ENCODE measurements around the gene PLA2G4C.

Gene PLA2G4C

DNA sequence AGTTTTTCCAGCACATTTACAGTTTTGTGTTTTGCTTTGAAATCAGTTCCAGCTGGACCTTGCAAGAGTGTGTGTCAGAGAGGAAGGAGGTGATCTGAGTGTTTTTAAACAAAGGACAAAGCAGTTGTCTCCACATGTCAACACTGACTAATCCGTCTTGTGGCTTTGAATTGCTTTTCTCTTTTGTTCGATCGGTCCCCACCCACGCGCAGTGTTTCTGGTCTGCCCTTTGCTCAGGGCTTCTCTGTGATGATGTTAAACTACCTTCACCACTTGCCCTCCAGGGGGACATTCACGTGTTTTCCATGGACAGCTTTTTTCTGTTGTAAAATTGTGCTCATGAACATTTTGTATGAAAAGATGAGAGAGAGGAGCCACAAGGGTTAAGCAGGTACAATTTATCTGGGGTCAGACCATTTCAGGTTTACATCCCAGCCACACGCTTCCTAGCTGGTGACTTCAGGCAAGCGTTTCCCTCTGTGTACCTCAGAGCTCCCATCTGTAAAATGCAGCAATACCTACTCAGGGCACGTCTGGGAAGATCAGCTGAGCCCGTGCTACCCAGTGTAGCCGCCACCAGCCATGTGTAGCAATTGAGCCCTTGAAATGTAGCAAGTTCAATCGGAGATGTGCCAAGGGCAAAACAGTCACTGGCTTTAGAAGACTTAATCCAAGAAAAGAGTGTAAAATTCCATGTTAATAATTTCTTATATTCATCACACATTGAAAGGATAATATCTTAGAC is 13.5 kb upstream of the PLA2G4C start:
- H3K4me3 ChIP-seq (ENCODE audit: control insufficient read depth, low read depth, low read length): no peak overlapping the region
- TF ChIP-seq, protein P1, sequence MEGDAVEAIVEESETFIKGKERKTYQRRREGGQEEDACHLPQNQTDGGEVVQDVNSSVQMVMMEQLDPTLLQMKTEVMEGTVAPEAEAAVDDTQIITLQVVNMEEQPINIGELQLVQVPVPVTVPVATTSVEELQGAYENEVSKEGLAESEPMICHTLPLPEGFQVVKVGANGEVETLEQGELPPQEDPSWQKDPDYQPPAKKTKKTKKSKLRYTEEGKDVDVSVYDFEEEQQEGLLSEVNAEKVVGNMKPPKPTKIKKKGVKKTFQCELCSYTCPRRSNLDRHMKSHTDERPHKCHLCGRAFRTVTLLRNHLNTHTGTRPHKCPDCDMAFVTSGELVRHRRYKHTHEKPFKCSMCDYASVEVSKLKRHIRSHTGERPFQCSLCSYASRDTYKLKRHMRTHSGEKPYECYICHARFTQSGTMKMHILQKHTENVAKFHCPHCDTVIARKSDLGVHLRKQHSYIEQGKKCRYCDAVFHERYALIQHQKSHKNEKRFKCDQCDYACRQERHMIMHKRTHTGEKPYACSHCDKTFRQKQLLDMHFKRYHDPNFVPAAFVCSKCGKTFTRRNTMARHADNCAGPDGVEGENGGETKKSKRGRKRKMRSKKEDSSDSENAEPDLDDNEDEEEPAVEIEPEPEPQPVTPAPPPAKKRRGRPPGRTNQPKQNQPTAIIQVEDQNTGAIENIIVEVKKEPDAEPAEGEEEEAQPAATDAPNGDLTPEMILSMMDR (conservative IDR thresholded peaks at IDR 0.05; ENCODE audit: control insufficient read depth, insufficient read depth, low read depth, low read length): peak; percentile 31
- DNase-seq (ENCODE audit: low read depth): peak; percentile 90

DNA sequence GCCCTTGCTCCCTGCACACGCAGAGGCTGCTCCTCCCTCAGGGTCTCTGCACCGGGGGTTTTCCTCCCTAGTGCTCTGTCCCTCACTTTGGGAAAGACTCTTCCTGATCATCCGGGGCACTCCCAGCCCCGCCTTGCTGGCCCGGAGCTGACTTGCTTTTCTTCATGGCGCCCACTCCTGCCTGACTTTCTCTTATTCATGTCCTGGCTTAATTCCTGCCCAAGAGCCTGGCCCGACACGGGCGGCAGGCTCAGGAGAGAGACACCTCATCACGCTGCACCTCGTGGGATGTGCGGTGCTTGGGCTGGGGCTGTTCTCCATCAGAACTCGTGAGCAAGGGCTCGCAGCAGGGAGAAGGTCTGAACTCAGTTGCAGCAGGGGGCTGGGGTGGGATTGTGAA is 11.8 kb upstream of the PLA2G4C start:
- no peak for DNase-seq (ENCODE audit: low read depth)
- H3K4me3 ChIP-seq (ENCODE audit: control insufficient read depth, low read depth, low read length): no peak overlapping the region
- TF ChIP-seq, protein P1 (conservative IDR thresholded peaks at IDR 0.05; ENCODE audit: control insufficient read depth, insufficient read depth, low read depth, low read length): no peak

DNA sequence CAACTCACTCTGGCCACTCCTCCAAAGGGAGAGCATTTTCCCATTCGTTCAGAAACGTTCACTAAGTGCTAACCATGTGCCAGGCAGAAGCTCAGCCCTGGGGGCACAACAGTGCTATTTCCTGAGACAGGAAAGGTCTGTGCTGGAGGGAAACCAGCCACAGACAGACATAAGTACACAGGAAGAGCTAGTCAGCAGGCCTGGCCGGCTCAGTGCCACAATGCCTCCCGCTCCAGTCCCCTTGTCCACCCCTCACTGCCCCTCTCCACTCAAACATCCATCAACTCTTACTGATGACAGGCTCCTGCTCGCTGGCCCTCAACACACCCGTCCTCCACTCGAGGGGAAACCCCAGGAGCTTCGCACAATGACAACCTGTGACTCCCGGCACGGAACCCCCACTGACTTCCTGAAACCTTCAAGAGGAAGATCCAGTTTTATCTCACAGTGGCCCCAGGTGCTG is 11.3 kb upstream of the PLA2G4C start:
- H3K4me3 ChIP-seq (ENCODE audit: control insufficient read depth, low read depth, low read length): no peak overlapping the region
- no peak for DNase-seq (ENCODE audit: low read depth)
- TF ChIP-seq, protein P1 (conservative IDR thresholded peaks at IDR 0.05; ENCODE audit: control insufficient read depth, insufficient read depth, low read depth, low read length): no peak

DNA sequence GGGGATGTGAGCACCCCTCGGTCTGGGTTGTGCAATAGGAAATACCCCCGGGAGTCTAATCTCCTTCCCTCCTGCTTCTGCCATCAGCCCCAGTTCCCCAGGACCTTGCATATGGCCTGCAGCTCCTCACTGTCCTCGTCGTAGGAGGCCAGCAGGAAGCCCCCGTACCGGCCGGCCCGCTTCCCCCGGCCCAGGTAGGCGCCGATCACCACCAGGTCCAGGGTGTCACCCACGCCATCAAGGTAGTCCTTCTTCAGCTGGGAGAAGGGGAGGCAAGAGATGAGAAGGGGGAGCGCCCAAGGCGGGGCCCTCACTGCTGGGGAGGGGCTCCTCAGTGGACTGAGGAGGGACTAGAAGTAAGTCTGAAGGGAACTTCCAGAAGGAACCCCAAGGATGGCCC is 10.4 kb upstream of the PLA2G4C start:
- DNase-seq (ENCODE audit: low read depth): no peak
- H3K4me3 ChIP-seq (ENCODE audit: control insufficient read depth, low read depth, low read length): no peak overlapping the region
- TF ChIP-seq, protein P1 (conservative IDR thresholded peaks at IDR 0.05; ENCODE audit: control insufficient read depth, insufficient read depth, low read depth, low read length): no peak

DNA sequence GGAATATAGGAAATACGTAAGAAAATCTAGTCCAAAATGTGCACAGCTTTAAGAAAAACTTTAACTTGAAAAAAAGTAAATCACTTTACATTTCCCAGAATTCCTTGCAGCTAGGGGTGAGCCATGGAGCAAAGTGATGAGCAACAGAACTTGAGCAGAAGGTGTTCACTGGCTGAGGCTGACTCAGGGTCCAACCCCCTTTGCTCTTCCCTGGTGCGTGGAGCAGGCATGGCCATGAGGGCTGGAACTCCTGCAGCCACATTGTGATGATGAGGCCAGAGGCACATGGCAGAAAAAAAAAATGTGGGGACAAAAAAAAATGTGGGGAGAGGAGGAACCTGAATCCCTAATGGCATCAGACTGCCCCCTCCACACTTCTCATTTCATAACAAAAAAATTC is 9.9 kb upstream of the PLA2G4C start:
- TF ChIP-seq, protein P1 (conservative IDR thresholded peaks at IDR 0.05; ENCODE audit: control insufficient read depth, insufficient read depth, low read depth, low read length): no peak
- peak; percentile 45 for DNase-seq (ENCODE audit: low read depth)
- H3K4me3 ChIP-seq (ENCODE audit: control insufficient read depth, low read depth, low read length): no peak overlapping the region

DNA sequence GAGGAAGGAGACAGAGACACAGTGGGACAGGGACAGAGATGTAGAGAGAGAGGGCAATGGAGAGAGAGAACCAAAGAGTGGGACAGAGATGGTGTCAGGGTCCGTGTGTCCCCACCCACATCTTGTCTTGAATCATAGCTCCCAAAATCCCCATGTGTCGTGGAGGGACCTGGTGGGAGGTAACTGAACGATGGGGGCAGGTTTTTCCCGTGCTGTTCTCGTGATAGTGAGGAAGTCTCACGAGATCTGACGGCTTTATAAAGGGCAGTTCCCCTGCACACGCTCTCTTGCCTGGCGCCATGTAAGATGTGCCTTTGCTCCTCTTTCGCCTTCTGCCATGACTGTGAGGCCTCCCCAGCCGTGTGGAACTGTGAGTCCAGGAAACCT is 7.5 kb upstream of the PLA2G4C start:
- no peak for DNase-seq (ENCODE audit: low read depth)
- TF ChIP-seq, protein P1 (conservative IDR thresholded peaks at IDR 0.05; ENCODE audit: control insufficient read depth, insufficient read depth, low read depth, low read length): no peak
- no peak overlapping the region for H3K4me3 ChIP-seq (ENCODE audit: control insufficient read depth, low read depth, low read length)

Measured in fibroblast of mammary gland (primary cell).